ENCODE data around the gene CLDN6. TPM values are rescaled to one million over a fixed set of nuclear protein-coding genes. Genes with fewer than 3 reads are reported as not detected.
A peak's percentile ranks its signal among the peaks of the same experiment; 100 is the strongest.

The CLDN6 gene
- total and polyA plus RNA-seq, 9 of the 15 experiments (the other 6 are each of a cell fraction or from before 2014, with no cell fraction given): 0.22 to 0.75 (median 0.38) TPM; not detected in 3

GRCh38 chr16:3004781-3005284 is 13.2 kb downstream of the CLDN6 start (continued):
- TF ChIP-seq ZBTB40 (IDR thresholded peaks at IDR 0.05) (0 out of 2 replicates have a peak, but pooled peaks have one; percentile 14), ZBTB40 (CRISPR knock-in tag; IDR thresholded peaks at IDR 0.05) (no peak), PKNOX1 (IDR thresholded peaks at IDR 0.05) (0 out of 2 replicates have a peak, but pooled peaks have one; percentile 8), ATF7 (IDR thresholded peaks at IDR 0.05) (0 out of 2 replicates have a peak, but pooled peaks have one; percentile 29), NBN (IDR thresholded peaks at IDR 0.05; ENCODE audit: low read depth) (0 out of 2 replicates have a peak, but pooled peaks have one; percentile 37), RAD51 (IDR thresholded peaks at IDR 0.05; ENCODE audit: borderline replicate concordance, low read depth) (peak; percentile 53; the same call in 1 of the 2 replicates), SRSF7 (optimal IDR thresholded peaks at IDR 0.05; ENCODE audit: low read depth, low read length) (no peak), MAFK (IDR thresholded peaks at IDR 0.05; ENCODE audit: low read length) (no peak), USF2 (CRISPR knock-in tag; IDR thresholded peaks at IDR 0.05) (peak; percentile 64), KDM1A (IDR thresholded peaks at IDR 0.05) (no peak), ERF (CRISPR knock-in tag; IDR thresholded peaks at IDR 0.05) (no peak), CHD4 (IDR thresholded peaks at IDR 0.05; ENCODE audit: insufficient read depth, insufficient replicate concordance, low read depth, low read length, poor library complexity, severe bottlenecking) (no peak), ZNF449 (CRISPR knock-in tag; IDR thresholded peaks at IDR 0.05) (no peak), FOXA3 (CRISPR knock-in tag; conservative IDR thresholded peaks at IDR 0.05 in 1 of 2, IDR thresholded peaks at IDR 0.05 in 1 of 2) (0 out of 4 replicates have a peak, but pooled peaks of 1 of the 2 experiments have one; percentile 20)

Measured in K562 (cell line).